ENCODE measurements around the gene ZNF324B. TPM values are rescaled to one million over a fixed set of nuclear protein-coding genes. Genes with fewer than 3 reads are reported as not detected.

ZNF324B gene
- total and polyA plus RNA-seq, 2 donors (not counting 3 experiments of a cell fraction or from before 2014, with no cell fraction given): 3.4 to 6.9 TPM

DNA sequence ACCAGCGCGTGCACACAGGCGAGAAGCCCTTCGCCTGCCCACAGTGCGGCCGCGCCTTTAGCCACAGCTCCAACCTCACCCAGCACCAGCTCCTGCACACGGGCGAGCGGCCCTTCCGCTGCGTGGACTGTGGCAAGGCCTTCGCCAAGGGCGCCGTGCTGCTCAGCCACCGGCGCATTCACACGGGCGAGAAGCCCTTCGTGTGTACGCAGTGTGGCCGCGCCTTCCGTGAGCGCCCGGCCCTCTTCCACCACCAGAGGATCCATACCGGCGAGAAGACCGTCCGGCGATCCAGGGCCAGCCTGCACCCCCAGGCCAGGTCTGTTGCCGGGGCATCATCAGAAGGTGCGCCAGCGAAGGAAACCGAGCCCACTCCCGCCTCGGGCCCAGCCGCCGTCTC, 20.3 kb downstream of the ZNF324B start:
- DNase-seq (ENCODE audit: low read depth, low spot score) (no peak), FAIRE-seq (no peak)
- Histone ChIP-seq H3K4me1 (ENCODE audit: control insufficient read depth, extremely low read depth, insufficient read depth, low read length) (peaks cover 10% of the 10 kb centered on the region), H3K4me3 (replicated peaks in 1 of 3; ENCODE audit: insufficient read depth in 1 of 3, low read depth in 1 of 3, low read length in 3 of 3) (no peak overlapping the region), H2AFZ (ENCODE audit: low read depth, low read length) (no peak overlapping the region), H3K9me3 (replicated peaks; ENCODE audit: control insufficient read depth, insufficient read depth, low read length) (no peaks in the 10 kb centered on the region), H3K79me2 (ENCODE audit: control insufficient read depth, insufficient read depth, low read length) (peaks cover 10% of the 10 kb centered on the region), H3K9ac (replicated peaks; ENCODE audit: extremely low read depth, insufficient read depth, low read length) (no peak overlapping the region), H3K36me3 (ENCODE audit: control insufficient read depth in 2 of 2, extremely low read depth in 1 of 2, insufficient read depth in 2 of 2, low read length in 2 of 2) (peaks cover 4 to 22% of the 10 kb centered on the region in 2 experiments), H3K4me2 (ENCODE audit: insufficient read depth, low read length) (no peak overlapping the region), H3K27ac (ENCODE audit: insufficient read depth, low read depth, low read length) (no peak overlapping the region), H3K9me1 (replicated peaks; ENCODE audit: control insufficient read depth, extremely low read depth, insufficient read depth, low read length) (no peaks in the 10 kb centered on the region), H3K27me3 (ENCODE audit: control insufficient read depth in 2 of 2, insufficient read depth in 2 of 2, low read length in 2 of 2) (no peaks in the 10 kb centered on the region), H4K20me1 (replicated peaks; ENCODE audit: control insufficient read depth, extremely low read depth, insufficient read depth, low read length) (no peaks in the 10 kb centered on the region)
- dilution Hi-C loops (cut with MboI; ENCODE audit: extremely low pct_ligation_motif_present, low sequenced_read_pairs) (no loop called here), intact Hi-C loops (cut with micrococcal nuclease) (no loop called here)
- CTCF ChIA-PET: no interaction called here
- no peak for TF ChIP-seq GATA2 (IDR thresholded peaks at IDR 0.05; ENCODE audit: insufficient read depth, insufficient read length, low read depth, low read length)
- no peak for TF ChIP-seq JUN (IDR thresholded peaks at IDR 0.05; ENCODE audit: borderline replicate concordance, insufficient read depth, insufficient read length, low read depth)
- TF ChIP-seq MYC (IDR thresholded peaks at IDR 0.05; ENCODE audit: low read depth, low read length): no peak
- no peak for TF ChIP-seq POLR2AphosphoS5 (IDR thresholded peaks at IDR 0.05; ENCODE audit: insufficient read depth, low read depth, low read length)
- TF ChIP-seq, protein P1, sequence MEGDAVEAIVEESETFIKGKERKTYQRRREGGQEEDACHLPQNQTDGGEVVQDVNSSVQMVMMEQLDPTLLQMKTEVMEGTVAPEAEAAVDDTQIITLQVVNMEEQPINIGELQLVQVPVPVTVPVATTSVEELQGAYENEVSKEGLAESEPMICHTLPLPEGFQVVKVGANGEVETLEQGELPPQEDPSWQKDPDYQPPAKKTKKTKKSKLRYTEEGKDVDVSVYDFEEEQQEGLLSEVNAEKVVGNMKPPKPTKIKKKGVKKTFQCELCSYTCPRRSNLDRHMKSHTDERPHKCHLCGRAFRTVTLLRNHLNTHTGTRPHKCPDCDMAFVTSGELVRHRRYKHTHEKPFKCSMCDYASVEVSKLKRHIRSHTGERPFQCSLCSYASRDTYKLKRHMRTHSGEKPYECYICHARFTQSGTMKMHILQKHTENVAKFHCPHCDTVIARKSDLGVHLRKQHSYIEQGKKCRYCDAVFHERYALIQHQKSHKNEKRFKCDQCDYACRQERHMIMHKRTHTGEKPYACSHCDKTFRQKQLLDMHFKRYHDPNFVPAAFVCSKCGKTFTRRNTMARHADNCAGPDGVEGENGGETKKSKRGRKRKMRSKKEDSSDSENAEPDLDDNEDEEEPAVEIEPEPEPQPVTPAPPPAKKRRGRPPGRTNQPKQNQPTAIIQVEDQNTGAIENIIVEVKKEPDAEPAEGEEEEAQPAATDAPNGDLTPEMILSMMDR (IDR thresholded peaks at IDR 0.05; ENCODE audit: extremely low read depth in 1 of 2, insufficient read depth in 1 of 2, low read depth in 1 of 2, low read length in 2 of 2): no peak
- no peak for TF ChIP-seq EZH2 (IDR thresholded peaks at IDR 0.05; ENCODE audit: borderline replicate concordance, low read depth, low read length, severe bottlenecking)
- TF ChIP-seq, protein P2, sequence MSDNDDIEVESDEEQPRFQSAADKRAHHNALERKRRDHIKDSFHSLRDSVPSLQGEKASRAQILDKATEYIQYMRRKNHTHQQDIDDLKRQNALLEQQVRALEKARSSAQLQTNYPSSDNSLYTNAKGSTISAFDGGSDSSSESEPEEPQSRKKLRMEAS (IDR thresholded peaks at IDR 0.05; ENCODE audit: insufficient read depth, insufficient read length): no peak
- no peak for TF ChIP-seq POLR2A (IDR thresholded peaks at IDR 0.05; ENCODE audit: low read depth, low read length)
- no peak for TF ChIP-seq FOS (IDR thresholded peaks at IDR 0.05; ENCODE audit: borderline replicate concordance, insufficient read depth, low read length)
- POLR2A ChIA-PET: no interaction called here
- no TSS peak for BruUV-seq (replicated peaks)
